Gastrocnemius medialis (tissue), 4 donors: Measurements from ENCODE around the gene HSD3B7.

Experiments
- POLR2A ChIP-seq, 2 donors: fragments of 450-650 bp; IDR thresholded peaks; one replicate each; pipeline ENCODE4 v1.6.1; 2017; ENCODE audit warnings: antibody characterized with exemption in 2 of 2, mild to moderate bottlenecking in 2 of 2, moderate library complexity in 2 of 2
- TF ChIP-seq, protein P1 (sequence below), 5 experiments: fragments of 450-650 bp in 3 of 5; fragments of 200-600 bp in 2 of 5; sonication (generic) in 2 of 5; IDR thresholded peaks in 4 of 5; conservative IDR thresholded peaks in 1 of 5; 1 replicate in 4 of 5; 2 replicates in 1 of 5; pipeline ENCODE4 v1.5.1; 2016 to 2019; ENCODE audit warnings: antibody characterized with exemption in 5 of 5, mild to moderate bottlenecking in 3 of 5, moderate library complexity in 3 of 5

DNA sequence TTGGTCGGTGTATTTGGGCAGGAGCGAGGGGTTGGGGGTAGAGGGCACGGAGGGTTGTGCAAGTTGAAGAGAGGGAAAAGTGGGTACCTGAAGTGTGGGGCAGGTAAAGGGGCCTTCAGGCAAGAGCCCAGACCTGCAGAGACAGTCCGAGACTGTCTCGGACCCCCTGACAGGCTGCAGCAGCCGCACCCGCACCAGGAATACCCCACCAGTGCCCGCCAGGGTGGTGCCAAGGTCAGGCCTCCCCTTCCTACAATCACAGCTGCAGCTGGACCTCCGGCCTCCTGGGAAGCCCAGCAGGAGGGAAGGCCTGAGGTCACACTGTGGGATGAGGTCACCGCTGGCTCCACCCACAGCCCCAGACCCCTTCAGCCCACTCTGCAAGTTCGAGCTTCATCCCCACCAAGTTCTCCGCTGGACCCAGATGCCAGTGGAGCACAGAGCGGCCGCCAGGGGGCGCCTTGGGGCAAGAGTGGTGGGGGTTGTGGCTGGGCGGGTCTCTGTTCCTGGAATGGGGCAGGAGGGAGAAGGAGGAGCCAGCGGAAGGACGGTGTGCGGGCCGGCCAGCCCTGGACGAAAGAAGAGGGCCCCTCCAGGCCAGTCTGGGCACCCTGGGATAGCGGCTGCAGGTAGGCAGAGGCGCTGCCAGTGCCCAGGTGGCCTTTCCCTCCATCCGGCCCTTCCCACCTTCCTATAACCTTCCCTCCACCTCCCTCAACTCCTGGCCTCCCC lies at the start of gene HSD3B7:
- TF ChIP-seq, protein P1, sequence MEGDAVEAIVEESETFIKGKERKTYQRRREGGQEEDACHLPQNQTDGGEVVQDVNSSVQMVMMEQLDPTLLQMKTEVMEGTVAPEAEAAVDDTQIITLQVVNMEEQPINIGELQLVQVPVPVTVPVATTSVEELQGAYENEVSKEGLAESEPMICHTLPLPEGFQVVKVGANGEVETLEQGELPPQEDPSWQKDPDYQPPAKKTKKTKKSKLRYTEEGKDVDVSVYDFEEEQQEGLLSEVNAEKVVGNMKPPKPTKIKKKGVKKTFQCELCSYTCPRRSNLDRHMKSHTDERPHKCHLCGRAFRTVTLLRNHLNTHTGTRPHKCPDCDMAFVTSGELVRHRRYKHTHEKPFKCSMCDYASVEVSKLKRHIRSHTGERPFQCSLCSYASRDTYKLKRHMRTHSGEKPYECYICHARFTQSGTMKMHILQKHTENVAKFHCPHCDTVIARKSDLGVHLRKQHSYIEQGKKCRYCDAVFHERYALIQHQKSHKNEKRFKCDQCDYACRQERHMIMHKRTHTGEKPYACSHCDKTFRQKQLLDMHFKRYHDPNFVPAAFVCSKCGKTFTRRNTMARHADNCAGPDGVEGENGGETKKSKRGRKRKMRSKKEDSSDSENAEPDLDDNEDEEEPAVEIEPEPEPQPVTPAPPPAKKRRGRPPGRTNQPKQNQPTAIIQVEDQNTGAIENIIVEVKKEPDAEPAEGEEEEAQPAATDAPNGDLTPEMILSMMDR (IDR thresholded peaks at IDR 0.05 in 4 of 5, conservative IDR thresholded peaks at IDR 0.05 in 1 of 5): peak; percentile 85 to 98 (median 96)
- no peak for TF ChIP-seq POLR2A (IDR thresholded peaks at IDR 0.05)
